HG02610 (cell line): Measurements from ENCODE around the gene SMYD2.

Experiments used
- ATAC-seq: cut with Tn5 transposase; IDR thresholded peaks from one replicate; pipeline ENCODE4 v1.9.1; 2021; ENCODE audit warnings: mild to moderate bottlenecking, moderate library complexity; ENCODE audit not compliant: unreplicated experiment

SMYD2 gene

GRCh38 chr1:214327514-214327913, 46.6 kb downstream of the SMYD2 start:
- no peak for ATAC-seq

GRCh38 chr1:214328770-214329469, 48.0 kb downstream of the SMYD2 start:
- ATAC-seq = peak; percentile 94

- ATAC-seq = no peak
Measured at GRCh38 chr1:214329470-214330220, 48.7 kb downstream of the SMYD2 start.

- no peak for ATAC-seq
Measured at GRCh38 chr1:214330222-214330621, 49.3 kb downstream of the SMYD2 start.

GRCh38 chr1:214330715-214331114, 49.8 kb downstream of the SMYD2 start:
- ATAC-seq = no peak

- ATAC-seq = no peak
Measured at GRCh38 chr1:214331180-214331579, 50.2 kb downstream of the SMYD2 start.

- ATAC-seq = no peak
Measured at GRCh38 chr1:214331827-214332423, 51.0 kb downstream of the SMYD2 start.

- ATAC-seq = no peak
Measured at GRCh38 chr1:214332946-214333798, 52.2 kb downstream of the SMYD2 start.

- no peak for ATAC-seq
Measured at GRCh38 chr1:214335567-214335966, 54.6 kb downstream of the SMYD2 start.

- ATAC-seq = no peak
Measured at GRCh38 chr1:214337015-214337414, 56.1 kb downstream of the SMYD2 start.

GRCh38 chr1:214337511-214337910, 56.6 kb downstream of the SMYD2 start:
- no peak for ATAC-seq

- no peak for ATAC-seq
Measured at GRCh38 chr1:214338212-214338611, 57.3 kb downstream of the SMYD2 start.

GRCh38 chr1:214341459-214341858, 60.5 kb downstream of the SMYD2 start:
- no peak for ATAC-seq

- no peak for ATAC-seq
Measured at GRCh38 chr1:214341932-214342331, 61.0 kb downstream of the SMYD2 start.

- no peak for ATAC-seq
Measured at GRCh38 chr1:214342525-214342924, 61.6 kb downstream of the SMYD2 start.

- no peak for ATAC-seq
Measured at GRCh38 chr1:214344897-214345296, 63.9 kb downstream of the SMYD2 start.

- no peak for ATAC-seq
Measured at GRCh38 chr1:214349008-214349407, 68.0 kb downstream of the SMYD2 start.

GRCh38 chr1:214349781-214350180, 68.8 kb downstream of the SMYD2 start:
- ATAC-seq = no peak

- ATAC-seq = no peak
Measured at GRCh38 chr1:214351551-214352277, 70.8 kb downstream of the SMYD2 start.

GRCh38 chr1:214352838-214353237, 71.9 kb downstream of the SMYD2 start:
- no peak for ATAC-seq
